B cell (primary cell): ENCODE data around the gene HIP1R. TPM values are rescaled to one million over a fixed set of nuclear protein-coding genes. Genes with fewer than 3 reads are reported as not detected.

Experiments
- ATAC-seq: fragments of 200-7000 bp; cut with Tn5 transposase; one replicate; pipeline ENCODE4 v1.10.0; 2021; ENCODE audit warnings: low read depth, mild to moderate bottlenecking, moderate number of reproducible peaks, moderate library complexity
- CTCF ChIA-PET: fragments of 350-600 bp; sonication (Branson Sonifier 250); formaldehyde crosslinking; loops from one replicate; lab custom pipeline; 2021; ENCODE audit warnings: antibody characterized with exemption, inconsistent platforms; lab: Charles Lee
- POLR2A ChIA-PET: fragments of 350-600 bp; sonication (Branson Sonifier 250); formaldehyde crosslinking; loops from one replicate; lab custom pipeline; 2021; ENCODE audit warnings: antibody characterized with exemption; lab: Charles Lee
- DNase-seq: peaks from one replicate; pipeline ENCODE4 v3.0.0; 2013
- H2AFZ ChIP-seq: 2 replicates; pipeline ENCODE4 v1.6.1; 2012; ENCODE audit warnings: mild to moderate bottlenecking, low read depth, low read length; ENCODE audit not compliant: insufficient read depth, poor library complexity, severe bottlenecking
- H3K27ac ChIP-seq, 2 donors: 1 replicate in 1 of 2; 2 replicates in 1 of 2; pipeline ENCODE4 v1.5.1; 2012 to 2013; ENCODE audit warnings: low read length in 2 of 2, mild to moderate bottlenecking in 2 of 2, moderate library complexity in 1 of 2
- H3K27me3 ChIP-seq, 4 experiments: fragments of 200-600 bp in 1 of 4; sonication (generic) in 1 of 4; replicated peaks in 1 of 4; 1 replicate in 2 of 4; 2 replicates in 2 of 4; pipeline versions ENCODE4 v1.6.1 to v1.7.0; 2013 to 2016; ENCODE audit warnings: low read length in 3 of 4, mild to moderate bottlenecking in 2 of 4, mixed read lengths in 1 of 4, moderate library complexity in 1 of 4; ENCODE audit not compliant: insufficient read depth in 4 of 4, control insufficient read depth in 3 of 4; ENCODE audit errors: control extremely low read depth in 1 of 4
- H3K36me3 ChIP-seq, 2 experiments: replicated peaks in 1 of 2; 1 replicate in 1 of 2; 2 replicates in 1 of 2; pipeline versions ENCODE4 v1.6.1 to v1.7.1; 2013; ENCODE audit warnings: low read length in 1 of 2; ENCODE audit not compliant: insufficient read depth in 2 of 2, control insufficient read depth in 1 of 2; ENCODE audit errors: control extremely low read depth in 1 of 2, extremely low read depth in 1 of 2
- H3K4me1 ChIP-seq, 2 donors: fragments of 200-600 bp in 1 of 2; sonication (generic) in 1 of 2; 1 replicate in 1 of 2; 2 replicates in 1 of 2; pipeline versions ENCODE4 v1.5.1 to v1.6.1; 2013 to 2017; ENCODE audit warnings: low read length in 2 of 2; ENCODE audit not compliant: control insufficient read depth in 2 of 2, insufficient read depth in 2 of 2
- H3K4me2 ChIP-seq: replicated peaks from 2 replicates; pipeline ENCODE3; 2012; ENCODE audit warnings: mild to moderate bottlenecking, low read depth, low read length; ENCODE audit not compliant: poor library complexity, severe bottlenecking
- H3K4me3 ChIP-seq, 5 experiments: fragments of 200-600 bp in 1 of 5; sonication (generic) in 1 of 5; 1 replicate in 3 of 5; 2 replicates in 2 of 5; pipeline versions ENCODE4 v1.5.1 to v1.7.0; 2011 to 2016; ENCODE audit warnings: low read length in 4 of 5, mild to moderate bottlenecking in 4 of 5, low read depth in 2 of 5, control low read depth in 1 of 5, moderate library complexity in 1 of 5; ENCODE audit not compliant: insufficient read depth in 1 of 5; ENCODE audit errors: control extremely low read depth in 1 of 5, extremely low read depth in 1 of 5
- H3K79me2 ChIP-seq: fragments of 200-600 bp; sonication (generic); one replicate; pipeline ENCODE4 v1.6.0; 2016; ENCODE audit warnings: low read length; ENCODE audit not compliant: control insufficient read depth, insufficient read depth
- H3K9ac ChIP-seq: fragments of 200-600 bp; sonication (generic); 2 replicates; pipeline ENCODE4 v1.6.1; 2017; ENCODE audit warnings: mild to moderate bottlenecking, low read length, moderate library complexity
- H3K9me3 ChIP-seq, 3 donors: one replicate each; pipeline versions ENCODE4 v1.6.1 to v1.7.1; 2013; ENCODE audit warnings: low read length in 2 of 3; ENCODE audit not compliant: control insufficient read depth in 2 of 3, insufficient read depth in 1 of 3; ENCODE audit errors: control extremely low read depth in 1 of 3
- H4K20me1 ChIP-seq: 2 replicates; pipeline ENCODE4 v1.6.0; 2012; ENCODE audit warnings: mild to moderate bottlenecking, low read length; ENCODE audit not compliant: insufficient read depth, control insufficient read depth, poor library complexity, severe bottlenecking
- H3K27ac Mint-ChIP-seq: one replicate; pipeline ENCODE4 v1.8.0; 2021; ENCODE audit warnings: mixed read lengths
- H3K27me3 Mint-ChIP-seq: one replicate; pipeline ENCODE4 v1.8.0; 2021; ENCODE audit warnings: mixed read lengths
- H3K4me1 Mint-ChIP-seq: one replicate; pipeline ENCODE4 v1.8.0; 2021; ENCODE audit warnings: mixed read lengths
- H3K4me3 Mint-ChIP-seq: one replicate; pipeline ENCODE4 v1.8.0; 2021; ENCODE audit warnings: mixed read lengths
- H3K9me3 Mint-ChIP-seq: one replicate; pipeline ENCODE4 v1.8.0; 2022; ENCODE audit warnings: mixed read lengths; ENCODE audit not compliant: insufficient read depth
- CTCF ChIP-seq: fragments of 200-600 bp; IDR thresholded peaks from one replicate; pipeline ENCODE4 v1.8.0; 2022; ENCODE audit warnings: antibody characterized with exemption, mild to moderate bottlenecking
- EZH2 ChIP-seq: IDR thresholded peaks from 2 replicates; pipeline ENCODE4 v1.6.1; 2012; ENCODE audit warnings: borderline replicate concordance, low read depth, mild to moderate bottlenecking, moderate library complexity, low read length; ENCODE audit not compliant: insufficient read depth, poor library complexity, severe bottlenecking
- WGBS: methylation state at CpG from one replicate; pipeline ENCODE4 v1.1.5; 2013; ENCODE audit warnings: missing lambda C conversion rate; ENCODE audit not compliant: insufficient coverage; 5-methylcytosine and 5-hydroxymethylcytosine counted together
- intact Hi-C: fragments of 100-400 bp; cut with micrococcal nuclease; formaldehyde crosslinking; loops from one replicate; pipeline ENCODE4 v1.10.0; 2022
- polyA plus RNA-seq: library from polyadenylated mRNA; depleted of rRNA; stranded (reverse); fragments of >200 nt; gene quantifications from 2 replicates; pipeline ENCODE4 v1.2.3, GENCODE V29; 2012
- total RNA-seq, 2 donors: library from RNA; stranded (reverse); fragments of 120-200 nt in 1 of 2; gene quantifications; 1 replicate in 1 of 2; 2 replicates in 1 of 2; pipeline versions ENCODE4 v1.2.3 to v1.2.4, GENCODE V29; 2013 to 2022

The HIP1R gene
- total and polyA plus RNA-seq, 2 donors (not counting 1 experiment from before 2014, with no cell fraction given): 289 to 390 TPM

DNA sequence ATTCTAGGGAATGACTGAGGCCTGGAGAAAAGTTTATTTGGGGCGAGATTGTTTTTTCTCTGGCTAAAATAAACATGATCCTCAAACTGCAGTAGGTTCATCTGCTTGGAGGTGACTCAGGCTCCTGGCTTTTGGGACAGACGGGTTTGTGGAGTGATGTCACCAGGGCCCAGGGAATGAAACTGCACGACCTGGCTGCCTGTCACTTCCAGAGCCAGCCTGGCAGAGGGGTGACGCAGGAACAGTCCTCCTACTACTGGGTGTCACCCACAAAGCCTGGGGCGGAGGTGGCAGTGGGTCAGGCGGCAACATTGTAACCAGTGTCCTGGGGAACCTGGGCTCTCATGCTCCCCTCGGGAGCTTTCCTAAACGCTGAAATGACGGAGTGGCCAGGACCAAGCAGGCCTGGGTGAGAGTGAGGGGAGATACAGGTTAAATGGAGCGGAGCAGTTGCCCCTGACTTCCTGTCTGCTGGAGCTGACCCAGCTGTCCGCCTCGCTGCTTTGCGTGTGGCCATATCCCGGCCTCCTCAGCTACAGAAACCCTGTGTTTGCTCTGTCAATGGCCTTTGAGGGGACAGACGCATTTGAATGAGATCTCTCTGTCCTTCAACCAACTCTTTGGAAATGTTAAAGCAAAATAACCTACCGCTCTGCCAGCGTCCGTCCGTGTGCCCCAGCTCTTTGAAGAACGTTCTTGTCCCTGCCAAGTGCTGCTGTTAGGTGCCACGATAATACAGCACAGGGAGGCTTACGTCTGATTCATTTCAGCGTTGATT, 6.5 kb downstream of the HIP1R start:
- Histone ChIP-seq H3K27me3 (no peaks in the 10 kb centered on the region), H3K4me2 (no peak overlapping the region), H3K4me3 (no peak overlapping the region), H3K36me3 (peaks cover 0 to 60% of the 10 kb centered on the region in 2 experiments), H3K9me3 (no peaks in the 10 kb centered on the region), H3K79me2 (peaks cover 100% of the 10 kb centered on the region), H3K4me1 (peaks cover 29 to 73% of the 10 kb centered on the region in 2 donors), H3K9ac (no peak overlapping the region), H3K27ac (no peak overlapping the region), H2AFZ (no peak overlapping the region), H4K20me1 (peaks cover 100% of the 10 kb centered on the region)
- WGBS: 86% methylated on average over 20 of the region's 23 CpGs
- CTCF ChIA-PET: interaction anchor here (0.9 to 1.3 kb wide), 5 partner anchors 11 to 48 kb away, joined by 3 to 5 read pairs (median 3); no protein-coding TSS in a partner anchor
- no peak for TF ChIP-seq EZH2
- no peak for TF ChIP-seq CTCF
- Mint-ChIP-seq H3K4me3 (no peak overlapping the region), H3K27ac (no peak overlapping the region), H3K27me3 (no peaks in the 10 kb centered on the region), H3K9me3 (no peaks in the 10 kb centered on the region), H3K4me1 (peaks cover 81% of the 10 kb centered on the region)
- no peak for ATAC-seq
- no peak for DNase-seq
- intact Hi-C loops: no loop called here
- POLR2A ChIA-PET: no interaction called here
